Thoracic aorta (tissue), 2 donors: Measurements from ENCODE around the gene PBX2. TPM values are rescaled to one million over a fixed set of nuclear protein-coding genes. Genes with fewer than 3 reads are reported as not detected.
A peak's percentile ranks its signal among the peaks of the same experiment; 100 is the strongest.

Experiments used
- ATAC-seq: fragments of 150-250 bp; one replicate; pipeline ENCODE4 v1.8.0; 2017; ENCODE audit warnings: low read depth; ENCODE audit not compliant: insufficient number of reproducible peaks, low FRiP score
- DNase-seq: peaks from one replicate; pipeline ENCODE4 v3.0.0-alpha.2; 2020; ENCODE audit warnings: low spot score
- H3K27ac ChIP-seq, 2 donors: fragments of 200-600 bp; sonication (generic); 1 replicate in 1 of 2; 2 replicates in 1 of 2; pipeline ENCODE4 v1.5.1; 2016; ENCODE audit warnings: mild to moderate bottlenecking in 2 of 2, moderate library complexity in 2 of 2
- H3K27me3 ChIP-seq: fragments of 200-600 bp; sonication (generic); replicated peaks from 2 replicates; pipeline ENCODE4 v1.6.0; 2016; ENCODE audit warnings: mild to moderate bottlenecking; ENCODE audit not compliant: insufficient read depth
- H3K36me3 ChIP-seq: fragments of 200-600 bp; sonication (generic); one replicate; pipeline ENCODE4 v1.5.1; 2016
- H3K4me1 ChIP-seq, 2 donors: fragments of 200-600 bp; sonication (generic); 1 replicate in 1 of 2; 2 replicates in 1 of 2; pipeline versions ENCODE4 v1.5.1 to v1.6.0; 2016; ENCODE audit warnings: low read depth in 2 of 2, mild to moderate bottlenecking in 1 of 2; ENCODE audit not compliant: control insufficient read depth in 1 of 2
- H3K4me3 ChIP-seq: fragments of 200-600 bp; sonication (generic); 2 replicates; pipeline ENCODE4 v1.5.1; 2016; ENCODE audit warnings: mild to moderate bottlenecking
- H3K9me3 ChIP-seq: fragments of 200-600 bp; sonication (generic); 2 replicates; pipeline ENCODE4 v1.5.1; 2016
- total RNA-seq, 2 donors: library from RNA; depleted of rRNA; stranded (reverse); fragments of >200 nt; gene quantifications; one replicate each; pipeline versions ENCODE4 v1.1.0 to v1.2.3, GENCODE V29; 2016
- TF ChIP-seq, protein P1 (sequence below): fragments of 200-600 bp; sonication (generic); IDR thresholded peaks from one replicate; pipeline ENCODE4 v1.5.1; 2019; ENCODE audit warnings: antibody characterized with exemption

Gene PBX2, protein sequence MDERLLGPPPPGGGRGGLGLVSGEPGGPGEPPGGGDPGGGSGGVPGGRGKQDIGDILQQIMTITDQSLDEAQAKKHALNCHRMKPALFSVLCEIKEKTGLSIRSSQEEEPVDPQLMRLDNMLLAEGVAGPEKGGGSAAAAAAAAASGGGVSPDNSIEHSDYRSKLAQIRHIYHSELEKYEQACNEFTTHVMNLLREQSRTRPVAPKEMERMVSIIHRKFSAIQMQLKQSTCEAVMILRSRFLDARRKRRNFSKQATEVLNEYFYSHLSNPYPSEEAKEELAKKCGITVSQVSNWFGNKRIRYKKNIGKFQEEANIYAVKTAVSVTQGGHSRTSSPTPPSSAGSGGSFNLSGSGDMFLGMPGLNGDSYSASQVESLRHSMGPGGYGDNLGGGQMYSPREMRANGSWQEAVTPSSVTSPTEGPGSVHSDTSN
- 10 to 100 TPM; 35.7 to 59.4 TPM for total RNA-seq

DNA sequence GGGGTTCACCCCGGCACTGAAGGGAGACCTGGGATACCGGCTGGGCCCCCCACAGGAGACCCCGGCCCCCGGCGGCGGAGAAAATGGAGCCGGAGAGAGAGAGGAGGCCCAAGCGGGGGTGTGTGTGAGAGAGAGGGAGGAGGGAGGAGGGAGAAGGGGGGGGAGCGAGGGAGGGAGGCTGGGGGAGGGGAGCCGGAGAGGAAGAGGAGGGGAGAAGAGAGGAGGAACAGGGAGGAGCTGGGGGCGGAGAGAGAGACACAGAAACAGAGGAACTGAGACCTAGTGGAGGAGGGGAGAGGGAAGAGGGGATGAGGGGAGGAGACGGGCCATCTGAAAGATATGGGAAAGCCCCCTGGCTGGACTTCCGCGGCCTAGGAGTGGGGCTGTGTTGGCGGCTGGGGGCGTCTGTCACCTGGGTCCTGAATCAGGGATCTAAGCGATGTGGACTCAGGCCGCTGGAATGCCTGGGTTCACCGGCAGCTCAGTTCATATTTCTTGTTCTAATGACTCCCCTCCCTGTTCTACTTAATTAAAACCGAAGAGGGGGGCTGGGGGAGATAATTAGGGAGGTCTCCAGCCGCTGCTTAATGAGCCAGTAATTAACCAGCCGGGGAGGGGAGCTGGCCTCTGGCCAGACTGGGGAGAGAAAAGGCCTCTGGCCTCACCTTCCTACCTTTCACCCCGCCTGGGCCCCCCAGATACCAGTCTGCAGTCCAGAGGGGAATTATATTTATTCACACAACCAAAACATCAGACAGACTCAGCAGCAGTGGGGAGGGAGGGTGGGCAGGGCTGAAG is at the start of gene PBX2:
Gene PBX2 (minus strand): TSS at position 149 of the 798 bp plus-strand sequence. CDS start 287 bp downstream, outside the sequence.
- Histone ChIP-seq H3K4me3 (peak within 1 kb of the TSS; percentile 86), H3K4me1 (peaks cover 16 to 47% of the 10 kb centered on the region in 2 donors), H3K27me3 (no peaks in the 10 kb centered on the region), H3K9me3 (no peaks in the 10 kb centered on the region), H3K36me3 (peaks cover 10% of the 10 kb centered on the region), H3K27ac (peak within 1 kb of the TSS; percentile 91 to 97)
- TF ChIP-seq, protein P1, sequence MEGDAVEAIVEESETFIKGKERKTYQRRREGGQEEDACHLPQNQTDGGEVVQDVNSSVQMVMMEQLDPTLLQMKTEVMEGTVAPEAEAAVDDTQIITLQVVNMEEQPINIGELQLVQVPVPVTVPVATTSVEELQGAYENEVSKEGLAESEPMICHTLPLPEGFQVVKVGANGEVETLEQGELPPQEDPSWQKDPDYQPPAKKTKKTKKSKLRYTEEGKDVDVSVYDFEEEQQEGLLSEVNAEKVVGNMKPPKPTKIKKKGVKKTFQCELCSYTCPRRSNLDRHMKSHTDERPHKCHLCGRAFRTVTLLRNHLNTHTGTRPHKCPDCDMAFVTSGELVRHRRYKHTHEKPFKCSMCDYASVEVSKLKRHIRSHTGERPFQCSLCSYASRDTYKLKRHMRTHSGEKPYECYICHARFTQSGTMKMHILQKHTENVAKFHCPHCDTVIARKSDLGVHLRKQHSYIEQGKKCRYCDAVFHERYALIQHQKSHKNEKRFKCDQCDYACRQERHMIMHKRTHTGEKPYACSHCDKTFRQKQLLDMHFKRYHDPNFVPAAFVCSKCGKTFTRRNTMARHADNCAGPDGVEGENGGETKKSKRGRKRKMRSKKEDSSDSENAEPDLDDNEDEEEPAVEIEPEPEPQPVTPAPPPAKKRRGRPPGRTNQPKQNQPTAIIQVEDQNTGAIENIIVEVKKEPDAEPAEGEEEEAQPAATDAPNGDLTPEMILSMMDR = no peak
- DNase-seq (peak; percentile 90), ATAC-seq (peak; percentile 66)

DNA sequence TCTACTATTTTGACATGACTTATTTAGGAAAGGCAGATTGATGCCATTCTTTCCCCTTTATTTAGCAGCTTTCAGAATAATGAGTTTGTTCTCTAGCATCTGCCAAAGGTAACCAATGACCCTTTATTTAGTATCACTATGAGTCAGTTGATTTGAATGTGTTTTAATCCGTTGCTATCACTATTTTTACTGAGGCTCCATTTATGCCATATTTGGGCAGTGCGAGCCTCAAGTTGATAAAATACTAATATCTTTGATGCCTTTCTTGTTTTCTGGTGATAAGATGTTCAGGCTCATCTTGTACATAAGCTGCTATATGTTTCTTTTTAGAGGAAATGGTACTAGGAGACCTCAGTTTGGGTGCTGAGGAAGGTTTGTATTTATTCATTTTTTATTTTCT is 49.5 kb upstream of the PBX2 start:
- TF ChIP-seq, protein P1 = no peak
- Histone ChIP-seq H3K36me3 (no peaks in the 10 kb centered on the region), H3K9me3 (no peaks in the 10 kb centered on the region), H3K4me3 (no peak overlapping the region), H3K4me1 (peaks cover 0 to 2% of the 10 kb centered on the region in 2 donors), H3K27ac (no peak overlapping the region), H3K27me3 (no peaks in the 10 kb centered on the region)
- ATAC-seq = no peak
- no peak for DNase-seq

DNA sequence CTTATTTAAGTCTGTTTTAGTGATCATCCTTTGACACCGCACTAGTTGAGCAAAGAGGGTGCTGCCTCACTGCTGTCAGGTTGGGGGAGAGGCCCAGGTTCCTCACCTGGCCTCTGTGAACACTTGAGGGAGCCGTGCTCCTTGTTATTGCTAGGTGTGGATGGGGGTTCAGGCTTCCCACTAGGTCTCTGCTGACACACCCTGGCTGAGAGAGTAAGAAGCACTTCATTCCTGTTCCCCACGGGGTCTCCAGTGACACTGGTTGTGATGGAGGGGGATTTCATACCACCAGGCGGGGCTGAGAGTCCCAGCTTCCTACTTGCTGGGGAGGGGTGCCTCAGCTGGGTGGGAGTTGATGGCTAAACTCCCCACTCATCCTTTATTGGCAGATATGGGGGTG is 44.9 kb upstream of the PBX2 start:
- DNase-seq = no peak
- Histone ChIP-seq H3K27ac (no peak overlapping the region), H3K36me3 (no peaks in the 10 kb centered on the region), H3K4me3 (no peak overlapping the region), H3K27me3 (no peaks in the 10 kb centered on the region), H3K4me1 (no peaks in the 10 kb centered on the region), H3K9me3 (no peaks in the 10 kb centered on the region)
- ATAC-seq = no peak
- TF ChIP-seq, protein P1 = no peak

DNA sequence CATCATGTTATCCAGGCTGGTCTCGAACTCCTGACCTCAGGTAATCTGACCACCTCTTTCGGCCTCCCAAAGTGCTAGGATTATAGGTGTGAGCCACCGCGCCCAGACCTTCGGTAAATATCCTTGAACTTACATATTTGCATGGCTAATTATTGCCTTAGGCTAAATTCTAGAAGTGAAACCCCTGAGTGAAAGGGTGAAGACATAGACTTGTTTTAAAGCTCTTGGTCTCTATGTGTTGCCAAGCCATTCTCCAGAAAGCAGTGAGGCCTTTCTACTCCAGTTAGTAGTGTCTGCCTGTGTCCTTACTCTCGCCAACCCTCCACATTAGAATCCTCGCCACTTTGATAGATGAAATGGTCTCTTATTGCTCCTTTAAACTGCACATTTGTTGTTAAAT is 36.4 kb upstream of the PBX2 start:
- Histone ChIP-seq H3K4me3 (no peak overlapping the region), H3K36me3 (no peaks in the 10 kb centered on the region), H3K27ac (no peak overlapping the region), H3K4me1 (no peaks in the 10 kb centered on the region), H3K9me3 (no peaks in the 10 kb centered on the region), H3K27me3 (no peaks in the 10 kb centered on the region)
- TF ChIP-seq, protein P1 = no peak
- no peak for DNase-seq
- no peak for ATAC-seq

DNA sequence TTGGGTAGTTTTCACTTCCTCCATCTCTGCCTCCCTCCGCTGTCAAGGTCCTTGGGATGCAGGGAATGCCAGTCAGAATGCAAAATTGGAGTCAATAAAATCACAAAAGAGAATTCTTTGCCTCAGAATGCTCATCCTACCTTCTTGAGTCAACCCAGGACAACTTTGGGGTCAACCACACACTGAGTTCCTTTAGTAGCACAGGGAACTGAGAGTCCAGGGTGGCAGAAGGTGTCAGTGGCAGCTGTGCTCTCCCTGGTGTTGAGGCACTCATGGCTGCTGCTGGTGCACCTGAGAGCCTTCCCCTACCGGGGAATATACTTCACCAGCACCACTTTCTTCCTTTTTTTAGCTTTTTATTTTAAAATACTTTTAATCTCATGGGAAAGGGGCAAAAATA is 34.7 kb upstream of the PBX2 start:
- Histone ChIP-seq H3K4me3 (no peak overlapping the region), H3K27ac (no peak overlapping the region), H3K36me3 (no peaks in the 10 kb centered on the region), H3K9me3 (no peaks in the 10 kb centered on the region), H3K27me3 (no peaks in the 10 kb centered on the region), H3K4me1 (no peaks in the 10 kb centered on the region)
- TF ChIP-seq, protein P1 = no peak
- ATAC-seq (no peak), DNase-seq (no peak)
